M059J (cell line): ENCODE data around the gene MT1A. TPM values are rescaled to one million over a fixed set of nuclear protein-coding genes. Genes with fewer than 3 reads are reported as not detected.
"Not testable (repeated sequence)": the region's sequence is repeated elsewhere in the genome, so short reads cannot be mapped to it uniquely, and the experiment has no call there.

Experiments
- DNase-seq: peaks from one replicate; pipeline ENCODE4 v3.0.0-alpha.2; 2012; ENCODE audit warnings: low read depth
- total RNA-seq: library from RNA; depleted of rRNA; stranded (reverse); fragments of >200 nt; shearing (Covaris generic); gene quantifications from 2 replicates; pipeline ENCODE4 v1.2.3, GENCODE V29; 2014

Gene MT1A
- total RNA-seq, 1 experiment from 2014 or later: 9.6 TPM

DNA sequence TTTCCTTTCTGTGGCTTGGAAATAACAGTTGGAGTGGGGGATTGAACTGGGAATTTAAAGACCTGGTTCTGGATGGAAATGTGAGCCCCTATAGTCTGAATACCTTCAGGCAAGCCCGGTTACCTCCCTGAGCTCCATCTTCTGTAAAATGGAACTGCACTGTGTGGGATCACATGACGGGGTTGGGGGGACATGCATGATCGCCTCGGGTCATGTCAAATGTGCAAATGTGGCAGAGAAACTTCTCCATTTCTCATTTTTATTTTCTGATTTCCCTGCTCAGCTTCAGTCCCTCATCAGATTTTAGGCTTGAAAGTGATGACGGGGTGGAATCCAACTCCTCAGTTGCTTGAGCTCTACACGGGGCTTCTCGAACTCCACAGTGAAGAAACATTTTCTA, 14.8 kb downstream of the MT1A start:
- DNase-seq: no peak

- peak; percentile 79 for DNase-seq
These were observed 19.3 kb downstream of the MT1A start, which contains the start of gene MT1F for GRCh38 chr16:56657555-56658326. TSS of gene MT1F (plus strand) at chr16:56657959. CDS start at chr16:56658059, 100 bp downstream.

GRCh38 chr16:56658327-56658875, 19.9 kb downstream of the MT1A start:
- DNase-seq: no peak

DNA sequence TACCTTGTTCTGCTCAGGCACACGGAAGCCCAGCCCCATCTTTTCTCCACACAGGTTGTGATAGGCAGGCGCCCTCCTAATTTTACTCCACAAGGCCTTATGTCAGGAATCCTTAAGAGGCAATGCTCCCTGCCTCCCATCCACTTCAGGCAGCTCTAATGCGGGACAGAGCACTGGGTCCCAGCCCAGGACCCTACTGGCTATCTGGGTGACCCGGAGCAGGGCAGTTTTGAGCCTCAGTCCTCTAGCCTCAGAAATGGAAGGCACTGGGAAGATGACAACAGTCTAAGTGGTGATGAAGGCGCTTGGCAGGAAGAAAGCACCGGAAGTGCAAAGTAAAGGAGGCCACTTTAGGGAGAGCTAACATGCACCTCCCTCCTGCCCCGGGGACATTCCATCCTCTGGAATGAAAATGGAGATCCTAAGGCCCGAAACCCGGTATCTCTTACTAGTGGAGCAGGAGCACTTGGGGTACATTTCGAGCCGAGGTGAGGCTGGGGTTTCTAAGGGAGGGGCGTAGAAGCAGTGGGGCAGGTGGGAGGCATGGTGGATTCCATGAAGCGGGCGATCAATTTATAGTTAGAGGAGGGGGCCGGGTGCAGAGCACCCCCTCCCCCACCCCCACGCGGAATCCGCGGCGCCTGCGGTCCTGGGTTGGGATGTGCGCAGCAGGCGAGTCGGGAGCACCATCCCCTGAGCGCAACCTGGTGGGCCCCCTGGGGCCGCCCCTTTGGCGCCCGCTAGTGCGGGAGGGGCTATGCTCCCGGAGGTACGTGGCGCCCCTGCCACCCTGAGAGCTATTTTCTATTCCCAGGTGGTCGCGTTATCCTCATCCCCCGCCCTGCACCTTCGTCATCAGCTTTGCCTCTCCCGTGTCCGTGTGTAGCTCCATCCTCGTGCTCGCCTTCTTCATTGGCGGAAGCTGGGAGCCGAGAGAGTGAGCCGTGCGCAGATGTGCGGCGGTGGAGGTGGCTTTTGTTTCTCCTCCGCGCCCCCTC, 24.2 kb downstream of the MT1A start:
- no peak for DNase-seq

DNA sequence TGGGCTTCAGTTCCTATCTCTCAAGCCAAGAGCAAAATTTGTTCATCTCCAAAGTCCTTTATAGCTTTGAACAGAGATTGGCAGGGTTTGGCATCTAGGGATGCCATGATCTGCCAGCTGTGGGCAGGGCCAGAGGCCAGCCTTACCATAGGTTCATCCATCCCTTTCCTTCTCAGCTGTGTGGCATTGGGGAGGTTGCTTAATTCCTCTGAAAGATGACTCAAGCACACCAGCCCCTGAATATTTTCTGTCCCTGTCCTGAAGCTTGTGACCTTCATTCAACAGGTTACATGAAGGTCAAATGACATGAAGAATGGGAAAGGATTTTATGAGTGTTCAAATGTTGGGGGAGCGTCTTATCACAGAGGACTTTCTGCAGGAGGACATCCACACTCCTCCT, 26.0 kb downstream of the MT1A start:
- DNase-seq: no peak

GRCh38 chr16:56665286-56666261, 27.1 kb downstream of the MT1A start:
- not testable (repeated sequence) for DNase-seq

DNA sequence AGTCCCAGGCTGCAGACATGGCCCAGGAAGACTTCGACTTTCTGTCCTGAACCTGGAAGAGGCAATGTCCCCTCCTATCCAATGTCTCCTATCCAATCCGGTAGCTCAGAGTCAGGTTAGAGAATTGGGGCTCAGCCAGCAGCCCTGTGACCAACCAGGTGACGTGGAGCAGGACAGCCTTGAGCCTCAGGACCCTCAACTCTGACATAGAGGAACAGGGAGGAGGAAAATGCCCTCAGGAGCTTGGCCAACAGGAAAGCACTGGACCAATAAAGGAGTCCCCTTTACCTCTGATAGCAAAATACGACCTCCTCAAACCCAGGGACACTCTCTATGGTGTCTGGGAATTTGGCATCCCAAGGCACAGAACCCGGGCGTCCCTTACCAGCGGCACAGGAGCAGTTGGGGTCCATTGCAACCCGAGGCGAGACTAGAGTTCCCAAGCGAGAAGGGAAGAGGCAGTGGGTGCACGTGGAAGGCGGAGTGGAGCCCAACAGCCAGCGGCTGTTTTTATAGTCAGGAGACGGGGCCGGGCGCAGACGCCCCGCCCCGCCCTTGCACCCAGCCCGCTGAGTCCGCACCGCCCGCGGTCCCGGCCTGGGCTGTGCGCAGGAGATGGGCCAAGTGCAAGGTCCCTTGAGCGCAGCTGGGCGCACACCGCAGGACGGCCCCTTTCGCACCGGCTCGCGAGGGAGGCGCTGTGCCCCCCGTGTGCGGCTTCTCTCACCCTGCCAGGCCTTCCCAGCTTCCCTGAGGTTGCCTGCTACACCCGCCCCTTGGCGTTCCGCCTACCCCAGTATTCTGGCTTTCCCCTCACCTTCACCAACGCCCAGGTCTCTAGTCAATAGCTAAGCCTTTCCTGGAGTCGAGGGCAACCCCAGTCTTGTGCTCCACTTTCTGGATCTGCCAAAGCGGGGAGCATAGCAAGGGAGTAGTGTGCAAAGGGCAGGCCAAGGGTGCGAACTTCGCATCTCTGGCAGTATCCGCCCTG, 29.4 kb downstream of the MT1A start, which contains the start of gene MT1G:
MT1G (minus strand) TSS at position 485 of the 991 bp plus-strand sequence; CDS start at position 413, 72 bp downstream.
- DNase-seq: no peak

DNA sequence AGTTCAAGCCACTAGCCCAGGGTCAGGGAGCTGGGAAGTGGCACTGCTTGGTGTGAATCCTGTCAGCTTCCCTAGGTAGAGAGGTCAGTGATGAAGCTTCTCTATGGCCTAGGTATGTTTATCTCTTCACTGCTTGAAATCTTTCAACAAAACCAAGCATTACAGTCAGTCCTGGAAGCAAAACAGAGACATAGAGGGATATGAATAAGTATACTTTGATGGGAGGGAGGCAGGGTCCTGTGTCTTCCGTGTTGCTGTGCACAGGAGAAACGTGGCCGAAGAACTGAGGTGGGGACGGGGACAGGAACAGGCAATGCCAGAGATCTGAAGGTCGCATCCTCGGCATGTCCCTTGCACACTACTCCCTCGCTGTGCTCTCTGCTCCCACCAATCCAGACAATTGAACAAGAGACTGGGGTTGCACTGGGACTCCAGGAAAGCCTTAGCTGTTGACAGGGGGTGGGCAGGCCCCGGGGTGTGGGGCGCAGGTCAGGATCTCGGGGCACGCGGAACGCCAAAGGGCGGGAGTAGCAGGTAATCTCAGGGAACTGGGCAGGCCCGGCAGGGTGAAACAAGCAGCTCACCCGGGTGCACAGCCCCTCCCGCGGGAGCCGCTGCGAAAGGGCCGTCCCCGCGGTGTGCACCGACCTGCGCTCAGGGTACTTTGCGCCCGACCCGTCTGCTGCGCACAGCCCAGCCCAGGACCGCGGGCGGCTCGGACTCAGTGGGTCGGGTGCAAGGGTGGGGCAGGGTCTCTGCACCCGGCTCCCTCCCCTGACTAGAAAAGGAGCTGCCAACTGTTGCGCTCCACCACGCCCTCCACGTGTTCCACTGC, 30.8 kb downstream of the MT1A start, which contains the start of gene MT1H:
MT1H (plus strand) TSS at position 810 of the 835 bp plus-strand sequence. CDS start 71 bp downstream, outside the sequence.
- DNase-seq: no peak

GRCh38 chr16:56669840-56670619, 31.6 kb downstream of the MT1A start:
- no peak for DNase-seq

GRCh38 chr16:56670620-56670934, 32.1 kb downstream of the MT1A start:
- no peak for DNase-seq

DNA sequence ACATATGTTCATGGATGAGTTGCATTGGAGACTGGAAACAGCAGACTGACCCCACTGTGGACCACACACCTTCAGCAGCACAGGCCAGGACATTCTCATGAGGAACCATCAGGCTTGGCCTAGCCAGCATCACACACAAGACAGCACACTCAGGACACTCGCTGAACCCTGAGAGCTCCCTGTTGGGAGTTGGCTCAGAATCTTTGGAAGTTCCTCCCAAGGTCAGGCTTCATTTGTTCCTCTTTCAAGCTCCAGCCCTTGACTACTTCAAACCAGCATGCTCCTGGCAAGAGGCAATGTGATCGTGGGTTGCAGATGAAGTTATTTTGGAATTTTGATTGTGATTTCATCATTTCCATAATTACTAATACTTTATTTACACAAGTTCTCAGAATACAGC, 33.2 kb downstream of the MT1A start:
- not testable (repeated sequence) for DNase-seq

DNA sequence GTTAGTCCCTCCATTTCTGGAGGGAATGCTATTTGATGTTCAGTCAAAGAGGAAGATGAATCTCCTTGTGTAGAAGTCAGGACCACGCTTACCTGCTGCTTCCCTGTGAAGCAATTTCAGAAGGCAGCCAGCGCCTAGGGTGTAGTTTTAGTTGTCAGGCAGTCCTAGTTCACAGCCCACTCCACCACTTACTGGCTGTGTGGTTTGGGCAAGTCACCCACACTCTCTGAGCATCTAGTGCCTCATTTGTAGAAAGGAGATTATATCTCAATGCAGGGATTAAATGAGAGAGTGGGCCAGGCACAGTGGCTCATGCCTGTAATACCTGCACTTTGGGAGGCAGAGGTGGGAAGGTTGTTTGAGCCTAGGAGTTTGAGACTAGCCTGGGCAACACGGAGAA, 33.7 kb downstream of the MT1A start:
- not testable (repeated sequence) for DNase-seq

DNA sequence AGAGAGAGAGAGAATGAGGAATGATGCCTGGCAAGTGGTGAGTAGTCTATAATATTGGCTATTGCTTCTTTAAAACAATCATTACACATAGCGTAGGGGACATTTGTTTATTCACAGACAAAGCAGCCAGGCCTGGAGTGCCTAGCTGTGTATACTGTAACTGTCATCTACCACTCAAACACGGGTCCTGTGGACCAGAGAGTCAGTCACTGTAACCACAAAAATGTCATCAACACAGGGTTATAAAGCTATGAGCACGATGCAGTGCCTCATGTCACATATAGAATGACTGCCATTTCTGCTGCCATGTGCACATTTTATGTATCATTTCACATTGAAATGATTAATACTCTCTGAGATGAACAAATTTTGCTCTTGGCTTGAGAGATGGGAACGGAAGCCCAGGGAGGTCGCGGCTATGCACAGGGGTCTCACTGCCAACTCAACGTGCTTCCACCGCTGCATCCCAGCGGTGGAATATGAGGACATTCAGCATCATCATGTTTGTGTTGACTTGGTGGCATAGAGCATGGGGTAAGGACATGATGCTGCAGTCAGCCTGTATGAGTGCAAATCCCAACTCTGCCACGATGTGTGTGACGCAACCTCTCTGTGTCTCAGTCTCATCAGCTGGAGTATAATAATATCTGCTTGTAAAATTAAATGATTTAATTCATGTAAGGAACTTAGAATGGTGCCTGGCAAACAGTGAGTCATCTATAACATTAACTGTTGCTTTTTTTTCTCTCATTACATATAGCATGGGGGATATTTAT, 34.5 kb downstream of the MT1A start:
- DNase-seq: no peak

DNA sequence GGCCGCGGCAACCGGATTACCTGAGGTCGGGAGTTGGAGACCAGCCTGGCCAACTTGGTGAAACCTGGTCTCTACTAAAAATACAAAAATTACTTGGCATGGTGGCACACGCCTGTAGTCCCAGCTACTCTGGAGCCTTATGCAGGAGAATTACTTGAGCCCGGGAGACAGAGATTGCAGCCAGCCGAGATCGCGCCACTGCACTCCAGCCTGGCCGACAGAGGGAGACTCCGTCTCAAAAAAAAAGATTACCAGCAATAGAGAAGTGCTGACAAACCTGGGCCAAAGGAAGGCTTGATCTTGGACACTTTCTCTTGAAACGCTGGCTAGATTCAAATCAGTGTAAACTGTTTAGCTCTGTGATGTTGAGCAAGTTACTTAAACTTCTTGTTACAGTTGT, 35.5 kb downstream of the MT1A start:
- peak; percentile 13 for DNase-seq

- not testable (repeated sequence) for DNase-seq
These were observed 36.1 kb downstream of the MT1A start for GRCh38 chr16:56674570-56674969.

- DNase-seq: no peak
These were observed 37.3 kb downstream of the MT1A start for GRCh38 chr16:56675685-56676210.

- DNase-seq: no peak
These were observed 39.0 kb downstream of the MT1A start for GRCh38 chr16:56677474-56677873.
